HepG2 (cell line): ENCODE measurements around the gene PNLIPRP1. TPM values are rescaled to one million over a fixed set of nuclear protein-coding genes. Genes with fewer than 3 reads are reported as not detected.

Experiments
- ATAC-seq: fragments of 200-7000 bp; cut with Tn5 transposase; 3 replicates; pipeline ENCODE4 v1.9.1; 2020; ENCODE audit warnings: mild to moderate bottlenecking, moderate library complexity
- BruUV-seq: library from RNA; stranded (reverse); fragments of 400-500 nt; replicated peaks from 2 replicates; lab custom pipeline; 2021; lab: Mats Ljungman, UMichigan
- CTCF ChIA-PET: fragments of 300-600 bp; formaldehyde crosslinking; extraction: SDS; loops from one replicate; lab custom pipeline; 2021; ENCODE audit warnings: low total read pairs, inconsistent platforms, low intra/inter-chr PET ratio; lab: Yijun Ruan, JAX
- POLR2A ChIA-PET: fragments of 350-600 bp; sonication (Branson Sonifier 250); formaldehyde crosslinking; loops from one replicate; lab custom pipeline; 2020; ENCODE audit warnings: antibody characterized with exemption, inconsistent platforms; lab: Yijun Ruan, JAX
- DNase-seq: peaks from one replicate; pipeline ENCODE4 v3.0.0-alpha.2; 2015; ENCODE audit warnings: low spot score
- FAIRE-seq: peaks from 3 replicates; lab custom pipeline; 2011; peaks lifted over from hg19 to GRCh38; lab: Jason Lieb, UNC
- H2AFZ ChIP-seq: one replicate; pipeline ENCODE4 v1.6.1; 2011; ENCODE audit warnings: low read length, inconsistent platforms
- H3K27ac ChIP-seq: fragments of 300-600 bp; 3 replicates; pipeline ENCODE4 v1.8.0; 2011; ENCODE audit warnings: mixed run types, mild to moderate bottlenecking, mixed read lengths, low read length, inconsistent platforms; ENCODE audit not compliant: insufficient read depth; ENCODE audit errors: extremely low read length
- H3K27me3 ChIP-seq, 2 experiments: fragments of 200-600 bp in 1 of 2; 2 replicates in 1 of 2; 3 replicates in 1 of 2; pipeline versions ENCODE4 v1.6.0 to v1.8.0; 2011; ENCODE audit warnings: low read length in 2 of 2, mild to moderate bottlenecking in 2 of 2, moderate library complexity in 2 of 2, inconsistent platforms in 1 of 2; ENCODE audit not compliant: insufficient read depth in 2 of 2, control insufficient read depth in 1 of 2
- H3K36me3 ChIP-seq, 2 experiments: fragments of 200-600 bp in 1 of 2; replicated peaks in 1 of 2; 2 replicates in 1 of 2; 3 replicates in 1 of 2; pipeline versions ENCODE4 v1.5.1 to v1.8.0; 2011; ENCODE audit warnings: low read length in 2 of 2, inconsistent platforms in 1 of 2; ENCODE audit not compliant: insufficient read depth in 2 of 2, control insufficient read depth in 1 of 2
- H3K4me1 ChIP-seq: 2 replicates; pipeline ENCODE4 v1.5.1; 2012; ENCODE audit warnings: low read length, inconsistent platforms; ENCODE audit not compliant: insufficient read depth
- H3K4me2 ChIP-seq: 2 replicates; pipeline ENCODE4 v1.6.0; 2011; ENCODE audit warnings: low read depth, low read length, inconsistent platforms
- H3K4me3 ChIP-seq, 3 experiments: fragments of 200-600 bp in 1 of 3; sonication (generic), shearing (Covaris generic) in 1 of 3; replicated peaks in 1 of 3; 2 replicates each; pipeline ENCODE4 v1.5.1; 2011 to 2016; ENCODE audit warnings: low read length in 3 of 3, inconsistent platforms in 2 of 3, low read depth in 2 of 3, mild to moderate bottlenecking in 2 of 3, control low read depth in 1 of 3, mixed read lengths in 1 of 3; ENCODE audit not compliant: insufficient read depth in 1 of 3
- H3K79me2 ChIP-seq: one replicate; pipeline ENCODE4 v1.6.1; 2011; ENCODE audit warnings: low read length, inconsistent platforms; ENCODE audit not compliant: insufficient read depth
- H3K9ac ChIP-seq: 2 replicates; pipeline ENCODE4 v1.6.0; 2011; ENCODE audit warnings: mild to moderate bottlenecking, low read depth, low read length, inconsistent platforms; ENCODE audit not compliant: insufficient read depth
- H3K9me3 ChIP-seq: 2 replicates; pipeline ENCODE4 v1.5.1; 2012; ENCODE audit warnings: mild to moderate bottlenecking, low read length
- H4K20me1 ChIP-seq: 2 replicates; pipeline ENCODE4 v1.6.0; 2011; ENCODE audit warnings: inconsistent platforms, mild to moderate bottlenecking, low read length, moderate library complexity; ENCODE audit not compliant: insufficient read depth
- FLYWCH1 ChIP-seq: sonication (generic); formaldehyde crosslinking; IDR thresholded peaks from 2 replicates; pipeline ENCODE4 v1.8.1; 2023; ENCODE audit warnings: mild to moderate bottlenecking, missing genetic modification reagents
- MEIS2 ChIP-seq: sonication (generic); formaldehyde crosslinking; IDR thresholded peaks from 2 replicates; pipeline ENCODE4 v1.9.0; 2021; ENCODE audit warnings: mild to moderate bottlenecking, missing genetic modification reagents
- NR1H2 ChIP-seq: sonication (generic); formaldehyde crosslinking; IDR thresholded peaks from 2 replicates; pipeline ENCODE4 v1.8.1; 2022; ENCODE audit warnings: low read depth, missing genetic modification reagents, borderline replicate concordance
- RBFOX2 ChIP-seq: fragments of 200-400 bp; formaldehyde crosslinking; IDR thresholded peaks from 2 replicates; pipeline ENCODE4 v1.6.1; 2017; ENCODE audit warnings: low read depth, mild to moderate bottlenecking, low read length
- SALL1 ChIP-seq: sonication (generic); formaldehyde crosslinking; IDR thresholded peaks from 2 replicates; pipeline ENCODE4 v1.8.0; 2022; ENCODE audit warnings: mild to moderate bottlenecking, missing genetic modification reagents
- SOX5 ChIP-seq: IDR thresholded peaks from 2 replicates; pipeline ENCODE4 v1.6.1; 2016; ENCODE audit warnings: borderline replicate concordance
- SRY ChIP-seq: sonication (generic); formaldehyde crosslinking; IDR thresholded peaks from 2 replicates; pipeline ENCODE4 v1.8.0; 2022; ENCODE audit warnings: mild to moderate bottlenecking, missing genetic modification reagents
- USF2 ChIP-seq, 2 experiments: sonication (generic) in 1 of 2; formaldehyde crosslinking in 1 of 2; IDR thresholded peaks; 2 replicates each; pipeline versions ENCODE4 v1.5.1 to v1.6.1; 2011 to 2020; ENCODE audit warnings: borderline replicate concordance in 1 of 2, low read depth in 1 of 2, low read length in 1 of 2, mild to moderate bottlenecking in 1 of 2, missing genetic modification reagents in 1 of 2, moderate library complexity in 1 of 2
- ZBTB7B ChIP-seq: sonication (generic); formaldehyde crosslinking; IDR thresholded peaks from 2 replicates; pipeline ENCODE4 v1.4.0; 2020; ENCODE audit warnings: missing genetic modification reagents
- ZNF138 ChIP-seq: sonication (generic); formaldehyde crosslinking; IDR thresholded peaks from 2 replicates; pipeline ENCODE4 v1.5.0; 2020; ENCODE audit warnings: mild to moderate bottlenecking, low read depth, missing genetic modification reagents
- ZNF180 ChIP-seq: sonication (generic); formaldehyde crosslinking; IDR thresholded peaks from 2 replicates; pipeline ENCODE4 v1.4.0; 2020; ENCODE audit warnings: low read depth, missing genetic modification reagents, borderline replicate concordance
- ZNF260 ChIP-seq: sonication (generic); formaldehyde crosslinking; IDR thresholded peaks from 2 replicates; pipeline ENCODE4 v1.4.0; 2020; ENCODE audit warnings: missing genetic modification reagents, low read depth, mild to moderate bottlenecking, borderline replicate concordance
- ZNF44 ChIP-seq: sonication (generic); formaldehyde crosslinking; IDR thresholded peaks from 2 replicates; pipeline ENCODE4 v1.5.1; 2020; ENCODE audit warnings: mild to moderate bottlenecking, missing genetic modification reagents
- ZNF629 ChIP-seq: sonication (generic); formaldehyde crosslinking; conservative IDR thresholded peaks from 2 replicates; pipeline ENCODE4 v1.5.0; 2020; ENCODE audit warnings: missing genetic modification reagents
- ZNF670 ChIP-seq: sonication (generic); formaldehyde crosslinking; IDR thresholded peaks from 2 replicates; pipeline ENCODE4 v1.8.0; 2022; ENCODE audit warnings: mild to moderate bottlenecking, missing genetic modification reagents, borderline replicate concordance
- ZNF687 ChIP-seq: sonication (generic); formaldehyde crosslinking; IDR thresholded peaks from 2 replicates; pipeline ENCODE4 v1.5.1; 2020; ENCODE audit warnings: mild to moderate bottlenecking, missing genetic modification reagents, moderate library complexity
- WGBS: methylation state at CpG from one replicate; pipeline ENCODE4 v1.1.6; 2017; ENCODE audit warnings: low lambda C conversion rate; 5-methylcytosine and 5-hydroxymethylcytosine counted together
- in situ Hi-C: cut with HindIII; loops from 2 replicates; pipeline ENCODE4 v1.10.0; 2017; ENCODE audit warnings: low pct_unique_long_range_greater_than_20kb; ENCODE audit not compliant: extremely low pct_ligation_motif_present
- intact Hi-C: fragments of 100-400 bp; cut with micrococcal nuclease; formaldehyde crosslinking; loops from one replicate; pipeline ENCODE4 v1.10.0; 2022; ENCODE audit not compliant: unreplicated experiment
- polyA plus RNA-seq, 8 experiments: library from polyadenylated mRNA; depleted of rRNA in 3 of 8; stranded (reverse) in 7 of 8; unstranded in 1 of 8; fragments of >200 nt; fragmentation: Illumina TruSeq in 4 of 8; extraction: Trizol in 4 of 8; gene quantifications; 2 replicates each; pipeline versions ENCODE4 v1.2.1 to v1.2.3, GENCODE V29; 2011 to 2016; ENCODE audit warnings: low read depth in 4 of 8, missing spikeins in 1 of 8, mixed read lengths in 1 of 8; ENCODE audit not compliant: insufficient read depth in 1 of 8
- total RNA-seq, 5 experiments: library from RNA; depleted of rRNA; stranded (reverse); fragments of >200 nt; fragmentation: Illumina TruSeq; extraction: Trizol; gene quantifications; 2 replicates each; pipeline ENCODE4 v1.2.3, GENCODE V29; 2016; ENCODE audit warnings: low read depth in 1 of 5

The PNLIPRP1 gene
- total and polyA plus RNA-seq, 2 of the 13 experiments (the other 11 are each of a cell fraction or from before 2014, with no cell fraction given): not detected

GRCh38 chr10:116620423-116621400 is 30.0 kb downstream of the PNLIPRP1 start, which contains the start of gene PNLIPRP2:
PNLIPRP2 (plus strand) TSS chr10:116620953.
- peak within 1 kb of the TSS in 1 of 3 experiments; percentile 17; a peak in 1 of 6 replicates for H3K4me3 ChIP-seq
- WGBS: 30% methylated on average over 13 of the region's 20 CpGs
- H3K27ac ChIP-seq: no peak within 1 kb of the TSS
- no peak within 1 kb of the TSS for H3K9ac ChIP-seq
- H3K79me2 ChIP-seq: no peaks in the 10 kb centered on the region
- ChIA-PET POLR2A (no interaction called here), CTCF (no interaction called here)
- FAIRE-seq (no peak), ATAC-seq (peak; percentile 90), DNase-seq (peak; percentile 48)
- H2AFZ ChIP-seq: peak within 1 kb of the TSS; percentile 9
- H3K4me2 ChIP-seq: peak within 1 kb of the TSS; percentile 33
- H3K36me3 ChIP-seq: no peaks in the 10 kb centered on the region
- in situ Hi-C loops: no loop called here
- H3K4me1 ChIP-seq: peaks cover 20% of the 10 kb centered on the region
- H3K9me3 ChIP-seq: no peaks in the 10 kb centered on the region
- BruUV-seq: no TSS peak
- no peaks in the 10 kb centered on the region for H4K20me1 ChIP-seq
- intact Hi-C loops: no loop called here
- H3K27me3 ChIP-seq: no peaks in the 10 kb centered on the region; a peak in 1 of 5 replicates
- TF ChIP-seq SRY (CRISPR knock-in tag): no peak
- TF ChIP-seq FLYWCH1 (CRISPR knock-in tag): no peak
- TF ChIP-seq SOX5: peak; percentile 18; the same call in 1 of the 2 replicates
- peak; percentile 46; the same call in 1 of the 2 replicates for TF ChIP-seq ZNF687 (CRISPR knock-in tag)
- no peak for TF ChIP-seq ZNF138 (CRISPR knock-in tag)
- no peak for TF ChIP-seq RBFOX2
- TF ChIP-seq ZNF180 (CRISPR knock-in tag): no peak
- no peak for TF ChIP-seq ZBTB7B (CRISPR knock-in tag)
- no peak for TF ChIP-seq MEIS2 (CRISPR knock-in tag)
- no peak for TF ChIP-seq ZNF629 (CRISPR knock-in tag)
- no peak for TF ChIP-seq USF2 (IDR thresholded peaks at IDR 0.05; ENCODE audit: low read depth, low read length)
- no peak for TF ChIP-seq USF2 (CRISPR knock-in tag; IDR thresholded peaks at IDR 0.05; ENCODE audit: borderline replicate concordance)
- TF ChIP-seq ZNF44 (CRISPR knock-in tag): no peak
- TF ChIP-seq SALL1 (CRISPR knock-in tag): peak; percentile 44; the same call in 1 of the 2 replicates
- TF ChIP-seq NR1H2 (CRISPR knock-in tag): no peak
- no peak for TF ChIP-seq ZNF670
- no peak for TF ChIP-seq ZNF260 (CRISPR knock-in tag)
